Fibroblast of villous mesenchyme (primary cell): Measurements from ENCODE around the gene FSIP1. TPM values are rescaled to one million over a fixed set of nuclear protein-coding genes. Genes with fewer than 3 reads are reported as not detected.
"Not testable (repeated sequence)": the region's sequence is repeated elsewhere in the genome, so short reads cannot be mapped to it uniquely, and the experiment has no call there.

Experiments used
- DNase-seq: peaks from one replicate; pipeline ENCODE4 v3.0.0-alpha.2; 2010; ENCODE audit warnings: low read depth
- H3K4me3 ChIP-seq: 2 replicates; pipeline ENCODE4 v1.5.1; 2011; ENCODE audit warnings: low read depth, mild to moderate bottlenecking, low read length
- CTCF ChIP-seq: IDR thresholded peaks from 2 replicates; pipeline ENCODE4 v1.5.1; 2012; ENCODE audit warnings: low read depth, mild to moderate bottlenecking, low read length; ENCODE audit not compliant: insufficient read depth
- total RNA-seq: library from RNA; depleted of rRNA; stranded (reverse); fragments of >200 nt; gene quantifications from 2 replicates; pipeline ENCODE4 v1.2.3, GENCODE V29; 2012

FSIP1 gene
- total RNA-seq, 1 donor, result 2.6 TPM

- no peak for DNase-seq
- TF ChIP-seq CTCF, result no peak
- no peak overlapping the region for H3K4me3 ChIP-seq
Measured at GRCh38 chr15:39819533-39819932, 36.9 kb upstream of the FSIP1 start.

GRCh38 chr15:39817892-39818291, 35.3 kb upstream of the FSIP1 start:
- no peak for TF ChIP-seq CTCF
- DNase-seq, result no peak
- H3K4me3 ChIP-seq, result no peak overlapping the region

GRCh38 chr15:39814489-39814888, 31.8 kb upstream of the FSIP1 start:
- TF ChIP-seq CTCF, result no peak
- no peak overlapping the region for H3K4me3 ChIP-seq
- no peak for DNase-seq

GRCh38 chr15:39812651-39813050, 30.0 kb upstream of the FSIP1 start:
- DNase-seq, result not testable (repeated sequence)

GRCh38 chr15:39808909-39809308, 26.3 kb upstream of the FSIP1 start:
- TF ChIP-seq CTCF, result no peak
- no peak for DNase-seq

More at GRCh38 chr15:39812651-39813050, 30.0 kb upstream of the FSIP1 start:
- H3K4me3 ChIP-seq, result not testable (repeated sequence)

GRCh38 chr15:39807791-39808190, 25.1 kb upstream of the FSIP1 start:
- no peak for DNase-seq
- TF ChIP-seq CTCF, result no peak
- H3K4me3 ChIP-seq, result no peak overlapping the region

More at GRCh38 chr15:39808909-39809308, 26.3 kb upstream of the FSIP1 start:
- H3K4me3 ChIP-seq, result no peak overlapping the region

GRCh38 chr15:39804026-39804425, 21.4 kb upstream of the FSIP1 start:
- H3K4me3 ChIP-seq, result no peak overlapping the region
- no peak for TF ChIP-seq CTCF
- peak; percentile 90 for DNase-seq

- H3K4me3 ChIP-seq, result no peak overlapping the region
- DNase-seq, result no peak
- no peak for TF ChIP-seq CTCF
Measured at GRCh38 chr15:39803016-39803415, 20.4 kb upstream of the FSIP1 start.
